OCI-LY1 (cell line): ENCODE data around the gene NEGR1.

Source experiments
- H2AFZ ChIP-seq: fragments of 200-600 bp; sonication (generic), shearing (Covaris generic); 2 replicates; pipeline ENCODE4 v1.6.0; 2014; ENCODE audit warnings: antibody characterized with exemption, mild to moderate bottlenecking, low read length
- H3F3A ChIP-seq: fragments of 200-600 bp; sonication (generic), shearing (Covaris generic); 2 replicates; pipeline ENCODE4 v1.6.0; 2014; ENCODE audit warnings: mild to moderate bottlenecking, antibody characterized with exemption, low read length, moderate library complexity; ENCODE audit not compliant: insufficient read depth
- H3K27ac ChIP-seq: fragments of 200-600 bp; sonication (generic); 2 replicates; pipeline ENCODE4 v1.5.1; 2014; ENCODE audit warnings: low read length, mixed run types, mild to moderate bottlenecking, low read depth; ENCODE audit not compliant: poor library complexity, severe bottlenecking
- H3K27me3 ChIP-seq: fragments of 200-600 bp; sonication (generic); 2 replicates; pipeline ENCODE4 v1.6.0; 2014; ENCODE audit warnings: antibody characterized with exemption, mild to moderate bottlenecking, low read length, moderate library complexity; ENCODE audit not compliant: insufficient read depth
- H3K36me3 ChIP-seq: fragments of 200-600 bp; sonication (generic); 2 replicates; pipeline ENCODE4 v1.6.1; 2014; ENCODE audit warnings: mild to moderate bottlenecking, antibody characterized with exemption, low read length, moderate library complexity, mixed read lengths; ENCODE audit not compliant: insufficient read depth
- H3K4me1 ChIP-seq: fragments of 200-600 bp; sonication (generic); 2 replicates; pipeline ENCODE4 v1.5.1; 2014; ENCODE audit warnings: mild to moderate bottlenecking, low read length, moderate library complexity; ENCODE audit not compliant: insufficient read depth, severe bottlenecking
- H3K4me2 ChIP-seq: fragments of 200-600 bp; sonication (generic), shearing (Covaris generic); 2 replicates; pipeline ENCODE4 v1.6.1; 2014; ENCODE audit warnings: low read length
- H3K4me3 ChIP-seq: fragments of 200-600 bp; sonication (generic); 2 replicates; pipeline ENCODE4 v1.5.1; 2014; ENCODE audit warnings: low read length, low read depth, mild to moderate bottlenecking, mixed read lengths; ENCODE audit not compliant: poor library complexity, severe bottlenecking
- H3K79me2 ChIP-seq: fragments of 200-600 bp; shearing (Covaris generic); 2 replicates; pipeline ENCODE4 v1.6.1; 2016; ENCODE audit warnings: mixed run types, low read length, mixed read lengths; ENCODE audit not compliant: insufficient read depth
- H3K9ac ChIP-seq: fragments of 200-600 bp; sonication (generic), shearing (Covaris generic); 2 replicates; pipeline ENCODE4 v1.6.1; 2014; ENCODE audit warnings: mild to moderate bottlenecking, low read length, mixed read lengths
- H3K9me2 ChIP-seq: fragments of 200-600 bp; sonication (generic), shearing (Covaris generic); 2 replicates; pipeline ENCODE4 v1.6.1; 2014; ENCODE audit warnings: low read depth, mild to moderate bottlenecking, low read length, mixed read lengths
- H3K9me3 ChIP-seq: fragments of 200-600 bp; shearing (Covaris generic); 2 replicates; pipeline ENCODE4 v1.6.1; 2014; ENCODE audit warnings: low read length, mixed read lengths
- H4K20me1 ChIP-seq: fragments of 200-600 bp; sonication (generic), shearing (Covaris generic); 2 replicates; pipeline ENCODE4 v1.6.0; 2016; ENCODE audit warnings: mild to moderate bottlenecking, low read length; ENCODE audit not compliant: insufficient read depth
- EZH2 ChIP-seq: fragments of 200-600 bp; sonication (generic), shearing (Covaris generic); IDR thresholded peaks from 2 replicates; pipeline ENCODE4 v1.8.0; 2017; ENCODE audit warnings: borderline replicate concordance, mixed run types, mild to moderate bottlenecking, antibody characterized with exemption, low read length, moderate library complexity, mixed read lengths
- TF ChIP-seq, protein P1 (sequence below): fragments of 200-600 bp; sonication (generic), shearing (Covaris generic); IDR thresholded peaks from 2 replicates; pipeline ENCODE4 v1.5.1; 2017; ENCODE audit warnings: mild to moderate bottlenecking, antibody characterized with exemption, low read length, moderate library complexity, mixed read lengths

Gene NEGR1

DNA sequence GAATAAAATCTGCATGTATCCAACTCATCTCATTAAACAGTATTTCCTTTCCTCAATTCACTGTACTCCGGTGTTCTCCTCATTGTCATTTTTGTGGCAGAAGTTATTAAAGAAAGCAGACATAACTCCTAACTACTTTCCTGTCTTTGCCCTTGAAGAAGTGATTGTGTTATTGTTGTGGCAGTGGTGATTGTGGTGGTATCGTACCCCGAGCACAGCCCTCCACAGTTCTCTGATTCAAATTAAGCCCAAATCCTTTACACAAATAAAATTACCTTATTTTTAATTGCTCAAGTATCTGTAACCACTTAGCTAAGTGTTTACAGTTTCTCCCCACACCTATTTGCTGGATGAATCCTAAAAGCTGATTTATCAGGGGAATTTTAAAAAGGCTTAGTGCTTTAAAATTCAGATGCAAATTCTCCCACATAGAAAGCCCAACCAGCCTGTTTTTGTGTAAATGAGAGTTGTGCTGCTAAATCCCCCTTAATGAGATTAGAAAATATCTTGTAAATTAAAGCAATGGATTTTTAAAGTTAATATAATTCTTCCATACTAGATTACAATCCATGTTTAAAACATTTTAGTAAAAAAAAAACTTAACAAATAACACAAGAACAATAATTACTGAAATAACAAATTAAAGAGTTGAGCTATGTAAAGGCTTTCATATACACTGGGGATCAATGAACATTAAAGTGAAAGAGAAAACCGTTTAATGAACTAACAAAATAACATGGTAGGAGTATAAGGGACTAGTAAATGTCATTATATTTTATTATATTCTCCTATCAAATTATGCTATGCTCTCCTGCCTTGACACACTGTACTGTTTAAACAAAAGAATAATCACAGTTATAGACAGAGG lies 259.0 kb downstream of the NEGR1 start:
- Histone ChIP-seq H3K4me2 (no peak overlapping the region), H3K4me3 (no peak overlapping the region), H3K9ac (no peak overlapping the region)

DNA sequence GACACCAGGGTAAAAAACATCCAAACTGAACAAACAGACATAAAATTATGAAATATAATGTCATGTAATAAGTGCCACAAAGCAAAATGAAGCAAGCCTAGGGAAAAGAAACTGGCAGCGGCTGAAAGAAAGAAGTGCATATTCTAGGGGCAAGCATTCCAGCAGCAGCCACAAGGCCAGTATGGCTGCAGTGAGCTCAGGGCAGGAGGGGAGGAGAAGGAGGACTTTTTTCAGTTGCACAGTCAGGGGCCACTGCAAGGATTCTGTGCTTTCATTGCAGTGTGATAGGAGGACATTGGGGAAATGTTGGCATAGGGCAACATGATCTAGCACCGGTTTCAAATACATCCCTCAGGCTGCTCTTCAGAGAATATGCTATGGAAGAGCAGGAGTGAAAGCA lies 263.8 kb downstream of the NEGR1 start:
- TF ChIP-seq, protein P1, sequence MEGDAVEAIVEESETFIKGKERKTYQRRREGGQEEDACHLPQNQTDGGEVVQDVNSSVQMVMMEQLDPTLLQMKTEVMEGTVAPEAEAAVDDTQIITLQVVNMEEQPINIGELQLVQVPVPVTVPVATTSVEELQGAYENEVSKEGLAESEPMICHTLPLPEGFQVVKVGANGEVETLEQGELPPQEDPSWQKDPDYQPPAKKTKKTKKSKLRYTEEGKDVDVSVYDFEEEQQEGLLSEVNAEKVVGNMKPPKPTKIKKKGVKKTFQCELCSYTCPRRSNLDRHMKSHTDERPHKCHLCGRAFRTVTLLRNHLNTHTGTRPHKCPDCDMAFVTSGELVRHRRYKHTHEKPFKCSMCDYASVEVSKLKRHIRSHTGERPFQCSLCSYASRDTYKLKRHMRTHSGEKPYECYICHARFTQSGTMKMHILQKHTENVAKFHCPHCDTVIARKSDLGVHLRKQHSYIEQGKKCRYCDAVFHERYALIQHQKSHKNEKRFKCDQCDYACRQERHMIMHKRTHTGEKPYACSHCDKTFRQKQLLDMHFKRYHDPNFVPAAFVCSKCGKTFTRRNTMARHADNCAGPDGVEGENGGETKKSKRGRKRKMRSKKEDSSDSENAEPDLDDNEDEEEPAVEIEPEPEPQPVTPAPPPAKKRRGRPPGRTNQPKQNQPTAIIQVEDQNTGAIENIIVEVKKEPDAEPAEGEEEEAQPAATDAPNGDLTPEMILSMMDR, result no peak
- TF ChIP-seq EZH2, result no peak
- Histone ChIP-seq H3K9ac (no peak overlapping the region), H3K4me3 (no peak overlapping the region), H3K27ac (no peak overlapping the region), H3K4me1 (no peaks in the 10 kb centered on the region), H3F3A (no peaks in the 10 kb centered on the region), H2AFZ (no peak overlapping the region), H3K79me2 (no peaks in the 10 kb centered on the region), H4K20me1 (no peaks in the 10 kb centered on the region), H3K27me3 (no peaks in the 10 kb centered on the region), H3K4me2 (no peak overlapping the region), H3K9me2 (no peaks in the 10 kb centered on the region), H3K36me3 (no peaks in the 10 kb centered on the region), H3K9me3 (no peaks in the 10 kb centered on the region)

More for the DNA sequence above, 259.0 kb downstream of the NEGR1 start:
- Histone ChIP-seq H2AFZ (no peak overlapping the region), H3K79me2 (no peaks in the 10 kb centered on the region), H3K4me1 (no peaks in the 10 kb centered on the region), H3K27me3 (no peaks in the 10 kb centered on the region), H3K36me3 (no peaks in the 10 kb centered on the region), H3K9me3 (no peaks in the 10 kb centered on the region), H3K9me2 (no peaks in the 10 kb centered on the region), H4K20me1 (no peaks in the 10 kb centered on the region), H3K27ac (no peak overlapping the region), H3F3A (no peaks in the 10 kb centered on the region)
- TF ChIP-seq EZH2, result no peak
- TF ChIP-seq, protein P1, result no peak

DNA sequence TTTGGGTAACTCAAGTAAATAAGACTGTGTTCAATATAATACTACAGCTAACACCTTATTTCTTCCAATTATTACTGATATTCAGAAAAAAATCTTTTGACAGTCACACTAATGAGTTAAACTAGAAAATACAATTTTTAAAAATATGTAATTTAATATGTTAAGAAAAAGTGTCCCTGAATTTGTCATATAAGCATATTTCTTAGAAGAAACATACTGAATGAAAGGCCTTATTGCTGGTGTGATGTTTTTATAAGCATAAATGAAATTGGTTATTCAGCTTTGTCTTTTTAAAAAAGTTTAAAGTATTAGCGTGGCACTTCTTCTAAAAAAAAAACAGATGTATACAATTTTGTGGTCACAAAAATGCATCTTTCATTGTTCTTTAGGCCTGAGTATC lies 267.3 kb downstream of the NEGR1 start:
- Histone ChIP-seq H3K4me2 (no peak overlapping the region), H2AFZ (no peak overlapping the region), H3K27me3 (no peaks in the 10 kb centered on the region), H4K20me1 (no peaks in the 10 kb centered on the region), H3F3A (no peaks in the 10 kb centered on the region), H3K9me2 (no peaks in the 10 kb centered on the region), H3K79me2 (no peaks in the 10 kb centered on the region), H3K36me3 (no peaks in the 10 kb centered on the region), H3K4me3 (no peak overlapping the region), H3K4me1 (no peaks in the 10 kb centered on the region), H3K27ac (no peak overlapping the region), H3K9me3 (no peaks in the 10 kb centered on the region), H3K9ac (no peak overlapping the region)
- no peak for TF ChIP-seq EZH2
- TF ChIP-seq, protein P1, result no peak
